HG03045 (cell line): ENCODE results near the gene PPDPF.
A peak's percentile ranks its signal among the peaks of the same experiment; 100 is the strongest.

Source experiments
- ATAC-seq: cut with Tn5 transposase; IDR thresholded peaks from one replicate; pipeline ENCODE4 v1.9.1; 2021; ENCODE audit warnings: mild to moderate bottlenecking, moderate library complexity; ENCODE audit not compliant: unreplicated experiment

Gene PPDPF

GRCh38 chr20:63536241-63536977 lies 15.8 kb downstream of the PPDPF start:
- no peak for ATAC-seq

GRCh38 chr20:63536997-63537524 lies 16.5 kb downstream of the PPDPF start, which contains the start of gene PTK6:
PTK6 (minus strand) TSS chr20:63537376; CDS start chr20:63537314, 62 bp downstream.
- ATAC-seq: no peak

GRCh38 chr20:63537525-63538203 lies 17.1 kb downstream of the PPDPF start:
- ATAC-seq: peak; percentile 85

- no peak for ATAC-seq
Measured at GRCh38 chr20:63538204-63539091, 17.9 kb downstream of the PPDPF start.

GRCh38 chr20:63539092-63539430 lies 18.5 kb downstream of the PPDPF start:
- no peak for ATAC-seq

GRCh38 chr20:63539441-63540370 lies 19.1 kb downstream of the PPDPF start:
- no peak for ATAC-seq

GRCh38 chr20:63540417-63541186 lies 20.0 kb downstream of the PPDPF start:
- ATAC-seq: no peak

GRCh38 chr20:63541371-63541770 lies 20.8 kb downstream of the PPDPF start:
- ATAC-seq: no peak

- ATAC-seq: no peak
Measured at GRCh38 chr20:63542031-63542559, 21.5 kb downstream of the PPDPF start.

GRCh38 chr20:63542696-63543095 lies 22.1 kb downstream of the PPDPF start:
- no peak for ATAC-seq

- ATAC-seq: no peak
Measured at GRCh38 chr20:63543131-63543530, 22.6 kb downstream of the PPDPF start.

GRCh38 chr20:63543733-63544132 lies 23.2 kb downstream of the PPDPF start:
- ATAC-seq: no peak

GRCh38 chr20:63544241-63544957 lies 23.8 kb downstream of the PPDPF start:
- no peak for ATAC-seq

- no peak for ATAC-seq
Measured at GRCh38 chr20:63544958-63545516, 24.5 kb downstream of the PPDPF start.

- ATAC-seq: no peak
Measured at GRCh38 chr20:63545814-63546213, 25.2 kb downstream of the PPDPF start.

GRCh38 chr20:63546256-63546955 lies 25.8 kb downstream of the PPDPF start:
- ATAC-seq: no peak

GRCh38 chr20:63546956-63547724 lies 26.6 kb downstream of the PPDPF start:
- no peak for ATAC-seq
